SU-DHL-6 (cell line): ENCODE measurements around the gene FKRP.

Experiments
- CTCF ChIP-seq: fragments of 200-600 bp; sonication (generic); IDR thresholded peaks from one replicate; pipeline ENCODE4 v1.5.1; 2017; ENCODE audit warnings: antibody characterized with exemption, mild to moderate bottlenecking, low read length, moderate library complexity; ENCODE audit not compliant: insufficient read depth, poor library complexity, severe bottlenecking
- EZH2phosphoT487 ChIP-seq: fragments of 200-600 bp; sonication (generic), shearing (Covaris generic); conservative IDR thresholded peaks from 2 replicates; pipeline ENCODE4 v1.6.1; 2018; ENCODE audit warnings: mild to moderate bottlenecking, antibody characterized with exemption, low read length, moderate library complexity, mixed read lengths

GRCh38 chr19:46720503-46721239 lies 25.2 kb upstream of the FKRP start:
- no peak for TF ChIP-seq CTCF
- TF ChIP-seq EZH2phosphoT487 = no peak
